ENCODE results near the gene FALEC.

The FALEC gene

GRCh38 chr1:150535511-150536287, 20.1 kb downstream of the FALEC start:
- no peak overlapping the region for H3K4me2 ChIP-seq (ENCODE audit: insufficient read depth, low read length)
- no peaks in the 10 kb centered on the region for H3K9me3 ChIP-seq (ENCODE audit: insufficient read depth, low read length, severe bottlenecking)
- no peak overlapping the region for H3K27ac ChIP-seq (ENCODE audit: low read length)
- no peaks in the 10 kb centered on the region for H3K4me1 ChIP-seq (ENCODE audit: insufficient read depth, low read length)
- H3K4me3 ChIP-seq (ENCODE audit: low read depth in 1 of 2, low read length in 2 of 2): no peak overlapping the region
- no peaks in the 10 kb centered on the region for H3K36me3 ChIP-seq (ENCODE audit: insufficient read depth, low read length)
- H3K27me3 ChIP-seq (ENCODE audit: insufficient read depth, low read length, poor library complexity): no peaks in the 10 kb centered on the region
- no peak overlapping the region for H2AFZ ChIP-seq (ENCODE audit: low read depth, low read length)
- no peak overlapping the region for H3K9ac ChIP-seq (ENCODE audit: low read depth, low read length)
- TF ChIP-seq, protein P1, sequence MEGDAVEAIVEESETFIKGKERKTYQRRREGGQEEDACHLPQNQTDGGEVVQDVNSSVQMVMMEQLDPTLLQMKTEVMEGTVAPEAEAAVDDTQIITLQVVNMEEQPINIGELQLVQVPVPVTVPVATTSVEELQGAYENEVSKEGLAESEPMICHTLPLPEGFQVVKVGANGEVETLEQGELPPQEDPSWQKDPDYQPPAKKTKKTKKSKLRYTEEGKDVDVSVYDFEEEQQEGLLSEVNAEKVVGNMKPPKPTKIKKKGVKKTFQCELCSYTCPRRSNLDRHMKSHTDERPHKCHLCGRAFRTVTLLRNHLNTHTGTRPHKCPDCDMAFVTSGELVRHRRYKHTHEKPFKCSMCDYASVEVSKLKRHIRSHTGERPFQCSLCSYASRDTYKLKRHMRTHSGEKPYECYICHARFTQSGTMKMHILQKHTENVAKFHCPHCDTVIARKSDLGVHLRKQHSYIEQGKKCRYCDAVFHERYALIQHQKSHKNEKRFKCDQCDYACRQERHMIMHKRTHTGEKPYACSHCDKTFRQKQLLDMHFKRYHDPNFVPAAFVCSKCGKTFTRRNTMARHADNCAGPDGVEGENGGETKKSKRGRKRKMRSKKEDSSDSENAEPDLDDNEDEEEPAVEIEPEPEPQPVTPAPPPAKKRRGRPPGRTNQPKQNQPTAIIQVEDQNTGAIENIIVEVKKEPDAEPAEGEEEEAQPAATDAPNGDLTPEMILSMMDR (IDR thresholded peaks at IDR 0.05; ENCODE audit: borderline replicate concordance, extremely low read depth, low read length, poor library complexity, severe bottlenecking): no peak
- TF ChIP-seq EZH2 (IDR thresholded peaks at IDR 0.05; ENCODE audit: borderline replicate concordance, low read depth, low read length, severe bottlenecking): no peak
- no peaks in the 10 kb centered on the region for H3K79me2 ChIP-seq (ENCODE audit: insufficient read depth, low read length)
- no peaks in the 10 kb centered on the region for H4K20me1 ChIP-seq (ENCODE audit: insufficient read depth, low read length)
- DNase-seq (no peak), ATAC-seq (ENCODE audit: insufficient read depth, low read depth) (no peak)

- no peak overlapping the region for H3K27ac ChIP-seq (ENCODE audit: low read length)
- no peak overlapping the region for H2AFZ ChIP-seq (ENCODE audit: low read depth, low read length)
- no peaks in the 10 kb centered on the region for H3K79me2 ChIP-seq (ENCODE audit: insufficient read depth, low read length)
- no peak overlapping the region for H3K4me3 ChIP-seq (ENCODE audit: low read depth in 1 of 2, low read length in 2 of 2)
- no peak overlapping the region for H3K9ac ChIP-seq (ENCODE audit: low read depth, low read length)
- no peaks in the 10 kb centered on the region for H3K9me3 ChIP-seq (ENCODE audit: insufficient read depth, low read length, severe bottlenecking)
- no peak for ATAC-seq (ENCODE audit: insufficient read depth, low read depth)
- no peak for TF ChIP-seq EZH2 (IDR thresholded peaks at IDR 0.05; ENCODE audit: borderline replicate concordance, low read depth, low read length, severe bottlenecking)
- TF ChIP-seq, protein P1 (IDR thresholded peaks at IDR 0.05; ENCODE audit: borderline replicate concordance, extremely low read depth, low read length, poor library complexity, severe bottlenecking): no peak
- no peaks in the 10 kb centered on the region for H4K20me1 ChIP-seq (ENCODE audit: insufficient read depth, low read length)
- no peaks in the 10 kb centered on the region for H3K27me3 ChIP-seq (ENCODE audit: insufficient read depth, low read length, poor library complexity)
- DNase-seq: no peak
- no peaks in the 10 kb centered on the region for H3K36me3 ChIP-seq (ENCODE audit: insufficient read depth, low read length)
- no peak overlapping the region for H3K4me2 ChIP-seq (ENCODE audit: insufficient read depth, low read length)
- H3K4me1 ChIP-seq (ENCODE audit: insufficient read depth, low read length): no peaks in the 10 kb centered on the region
Observed at GRCh38 chr1:150536836-150537731, 21.5 kb downstream of the FALEC start.

DNA sequence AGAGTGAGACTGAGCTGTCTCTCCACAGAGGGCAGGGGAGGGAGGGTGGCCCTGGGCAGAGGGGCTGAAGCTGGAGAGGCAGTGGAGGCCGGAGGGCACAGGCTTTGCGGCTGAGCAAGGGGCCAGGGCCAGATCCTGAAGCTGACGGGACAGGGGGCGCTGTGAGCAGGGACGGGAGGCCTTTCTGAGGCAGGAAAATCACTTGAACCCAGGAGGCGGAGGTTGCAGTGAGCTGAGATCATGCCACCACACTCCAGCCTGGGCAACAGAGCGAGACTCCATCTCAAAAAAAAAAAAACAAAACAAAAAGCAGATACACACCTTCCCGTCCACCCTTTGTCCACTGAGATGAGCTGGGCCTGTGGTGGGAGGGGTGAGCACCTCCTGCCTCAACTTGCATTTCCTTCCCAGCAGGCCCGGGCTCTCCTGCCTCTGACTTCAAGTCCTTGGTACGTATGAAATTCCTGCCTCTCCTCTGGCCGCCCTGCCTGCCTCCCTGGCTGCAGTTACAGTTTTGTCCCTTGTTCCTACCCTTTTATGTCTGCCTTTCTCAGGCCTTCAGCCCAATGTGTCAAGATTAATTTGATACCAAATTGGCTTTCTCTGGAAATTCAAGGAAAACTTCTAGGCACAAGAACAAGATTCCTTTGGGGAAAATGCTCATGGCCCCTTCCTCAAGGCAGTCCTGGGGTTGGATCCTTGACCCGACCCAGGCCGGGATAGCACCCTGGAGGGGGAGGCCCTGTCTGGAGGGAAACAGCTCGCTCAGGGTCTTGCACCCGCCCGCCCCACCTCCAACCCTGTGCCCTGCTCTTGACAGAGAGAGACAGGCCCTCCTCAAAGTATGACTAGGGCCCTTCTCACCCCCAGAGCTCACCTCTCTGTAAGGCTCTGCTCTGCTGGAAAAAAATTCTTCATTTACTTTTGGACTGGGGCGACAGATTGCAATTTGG, 22.5 kb downstream of the FALEC start:
- H4K20me1 ChIP-seq (ENCODE audit: insufficient read depth, low read length): no peaks in the 10 kb centered on the region
- no peaks in the 10 kb centered on the region for H3K79me2 ChIP-seq (ENCODE audit: insufficient read depth, low read length)
- no peak for TF ChIP-seq EZH2 (IDR thresholded peaks at IDR 0.05; ENCODE audit: borderline replicate concordance, low read depth, low read length, severe bottlenecking)
- TF ChIP-seq, protein P1 (IDR thresholded peaks at IDR 0.05; ENCODE audit: borderline replicate concordance, extremely low read depth, low read length, poor library complexity, severe bottlenecking): no peak
- H3K9me3 ChIP-seq (ENCODE audit: insufficient read depth, low read length, severe bottlenecking): no peaks in the 10 kb centered on the region
- ATAC-seq (ENCODE audit: insufficient read depth, low read depth): no peak
- no peak overlapping the region for H3K4me2 ChIP-seq (ENCODE audit: insufficient read depth, low read length)
- DNase-seq: no peak
- no peak overlapping the region for H3K9ac ChIP-seq (ENCODE audit: low read depth, low read length)
- H2AFZ ChIP-seq (ENCODE audit: low read depth, low read length): no peak overlapping the region
- no peak overlapping the region for H3K4me3 ChIP-seq (ENCODE audit: low read depth in 1 of 2, low read length in 2 of 2)
- H3K27me3 ChIP-seq (ENCODE audit: insufficient read depth, low read length, poor library complexity): no peaks in the 10 kb centered on the region
- no peaks in the 10 kb centered on the region for H3K36me3 ChIP-seq (ENCODE audit: insufficient read depth, low read length)
- H3K27ac ChIP-seq (ENCODE audit: low read length): no peak overlapping the region
- no peaks in the 10 kb centered on the region for H3K4me1 ChIP-seq (ENCODE audit: insufficient read depth, low read length)

All from DND-41 (cell line).